Ureter (tissue), 1 donor: ENCODE measurements around the gene CASP9. TPM values are rescaled to one million over a fixed set of nuclear protein-coding genes. Genes with fewer than 3 reads are reported as not detected.

Experiments used
- DNase-seq: peaks from one replicate; pipeline ENCODE4 v3.0.0-alpha.2; 2020; ENCODE audit warnings: low spot score
- total RNA-seq: library from RNA; stranded (reverse); gene quantifications from one replicate; pipeline ENCODE4 v1.2.4, GENCODE V29; 2023
- donor health status: DM: yes; HTN: yes; CAD: no.

CASP9 gene
- total RNA-seq, 1 donor from 2014 or later = 16.8 TPM

GRCh38 chr1:15446212-15446611 lies 77.8 kb downstream of the CASP9 start:
- no peak for DNase-seq

- DNase-seq = no peak
Measured at GRCh38 chr1:15445390-15446122, 78.5 kb downstream of the CASP9 start.

GRCh38 chr1:15444468-15445389 lies 79.3 kb downstream of the CASP9 start:
- no peak for DNase-seq

GRCh38 chr1:15443281-15443680 lies 80.7 kb downstream of the CASP9 start:
- no peak for DNase-seq

- DNase-seq = no peak
Measured at GRCh38 chr1:15442759-15443158, 81.3 kb downstream of the CASP9 start.

GRCh38 chr1:15442119-15442518 lies 81.9 kb downstream of the CASP9 start:
- DNase-seq = no peak

Other genes with a start within 250 kb of the CASP9 start
- gene EFHD2, start 114.3 kb downstream of the CASP9 start, total RNA-seq = 103 TPM
- gene CTRC, start 85.8 kb downstream of the CASP9 start, total RNA-seq = not detected
- 0.44 TPM for gene CELA2A, start 67.5 kb downstream of the CASP9 start, total RNA-seq
- gene CELA2B, start 48.1 kb downstream of the CASP9 start, total RNA-seq = not detected
- 43.8 TPM for gene DNAJC16, start 2.6 kb upstream of the CASP9 start, total RNA-seq
- gene AGMAT, start 60.8 kb upstream of the CASP9 start, total RNA-seq = 2.0 TPM
- gene DDI2, start 93.2 kb upstream of the CASP9 start, total RNA-seq = 92.0 TPM
- 40.6 TPM for gene PLEKHM2, start 160.1 kb upstream of the CASP9 start, total RNA-seq
- 3.9 TPM for gene SLC25A34, start 212.0 kb upstream of the CASP9 start, total RNA-seq
- gene TMEM82, start 218.3 kb upstream of the CASP9 start, total RNA-seq = not detected
- 81.8 TPM for gene FBLIM1, start 234.6 kb upstream of the CASP9 start, total RNA-seq